ENCODE results near the gene ATXN7. TPM values are rescaled to one million over a fixed set of nuclear protein-coding genes. Genes with fewer than 3 reads are reported as not detected.

The ATXN7 gene
- total and polyA plus RNA-seq, 4 donors = 2.8 to 13.6 (median 5.6) TPM

DNA sequence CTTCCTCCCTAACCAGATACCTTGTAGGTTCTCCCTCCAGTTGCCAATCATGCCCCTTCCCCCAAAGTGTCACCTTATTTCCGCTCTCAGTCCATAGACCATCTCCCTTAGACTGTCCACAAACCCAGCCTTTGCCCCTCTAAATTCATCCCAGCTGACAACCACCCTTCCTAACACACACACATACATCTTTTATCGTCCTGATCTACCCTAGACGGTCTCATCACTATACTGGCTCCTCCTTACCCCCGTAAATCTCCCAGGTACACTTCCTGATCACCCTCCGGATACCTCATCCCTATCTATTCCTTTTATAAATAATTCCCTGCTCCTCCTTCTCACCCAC lies 890 bp upstream of the ATXN7 start:
- WGBS = 18% methylated on average over 5 of the region's 5 CpGs
- peaks cover 0 to 13% (median 11%) of the 10 kb centered on the region in 4 donors for H3K4me1 ChIP-seq (ENCODE audit: control insufficient read depth in 4 of 4, insufficient read depth in 4 of 4, low read length in 3 of 4)
- TF ChIP-seq HNF4A (conservative IDR thresholded peaks at IDR 0.05) (no peak), JUND (IDR thresholded peaks at IDR 0.05) (no peak), REST (IDR thresholded peaks at IDR 0.05) (no peak), TAF1 (conservative IDR thresholded peaks at IDR 0.05) (no peak), ATF3 (IDR thresholded peaks at IDR 0.05) (no peak)
- TF ChIP-seq, protein P1, sequence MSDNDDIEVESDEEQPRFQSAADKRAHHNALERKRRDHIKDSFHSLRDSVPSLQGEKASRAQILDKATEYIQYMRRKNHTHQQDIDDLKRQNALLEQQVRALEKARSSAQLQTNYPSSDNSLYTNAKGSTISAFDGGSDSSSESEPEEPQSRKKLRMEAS (IDR thresholded peaks at IDR 0.05) = no peak
- H3K9me3 ChIP-seq (ENCODE audit: control insufficient read depth in 4 of 4, low read length in 3 of 4) = no peaks in the 10 kb centered on the region
- no peak for DNase-seq (ENCODE audit: low spot score)
- H3K36me3 ChIP-seq (ENCODE audit: control insufficient read depth in 4 of 4, insufficient read depth in 3 of 4, low read depth in 1 of 4, low read length in 3 of 4) = no peaks in the 10 kb centered on the region
- peak overlapping the region; percentile 68 to 100 (median 72) for H3K4me3 ChIP-seq (ENCODE audit: low read depth in 1 of 3, low read length in 3 of 3)
- H3K9ac ChIP-seq (ENCODE audit: low read depth in 1 of 2, low read length in 2 of 2) = peak overlapping the region; percentile 69 to 78
- H3K27me3 ChIP-seq (ENCODE audit: control insufficient read depth in 4 of 4, insufficient read depth in 4 of 4, low read length in 3 of 4) = no peaks in the 10 kb centered on the region
- peak overlapping the region in 1 of 2 donors; percentile 94 for H3K27ac ChIP-seq (ENCODE audit: low read depth in 1 of 2, low read length in 2 of 2)

- Histone ChIP-seq H3K36me3 (ENCODE audit: control insufficient read depth in 4 of 4, insufficient read depth in 3 of 4, low read depth in 1 of 4, low read length in 3 of 4) (no peaks in the 10 kb centered on the region), H3K4me3 (ENCODE audit: low read depth in 1 of 3, low read length in 3 of 3) (peak overlapping the region; percentile 69 to 100 (median 81)), H3K9me3 (ENCODE audit: control insufficient read depth in 4 of 4, low read length in 3 of 4) (no peaks in the 10 kb centered on the region), H3K4me1 (ENCODE audit: control insufficient read depth in 4 of 4, insufficient read depth in 4 of 4, low read length in 3 of 4) (peaks cover 0 to 13% (median 11%) of the 10 kb centered on the region in 4 donors), H3K9ac (ENCODE audit: low read depth in 1 of 2, low read length in 2 of 2) (peak overlapping the region; percentile 45 to 86), H3K27ac (ENCODE audit: low read depth in 1 of 2, low read length in 2 of 2) (peak overlapping the region; percentile 81 to 82), H3K27me3 (ENCODE audit: control insufficient read depth in 4 of 4, insufficient read depth in 4 of 4, low read length in 3 of 4) (no peaks in the 10 kb centered on the region)
- peak; percentile 57 for DNase-seq (ENCODE audit: low spot score)
- WGBS = under 1% methylated on average over 93 of the region's 93 CpGs
- TF ChIP-seq SP1 (IDR thresholded peaks at IDR 0.05) = no peak
- no peak for TF ChIP-seq ZBTB33 (IDR thresholded peaks at IDR 0.05)
- TF ChIP-seq GABPA (IDR thresholded peaks at IDR 0.05 in 1 of 2, conservative IDR thresholded peaks at IDR 0.05 in 1 of 2) = no peak
- no peak for TF ChIP-seq FOXA2 (IDR thresholded peaks at IDR 0.05)
- TF ChIP-seq, protein P1 (IDR thresholded peaks at IDR 0.05) = no peak
- TF ChIP-seq RXRA (IDR thresholded peaks at IDR 0.05) = no peak
- TF ChIP-seq ATF3 (IDR thresholded peaks at IDR 0.05) = no peak
- TF ChIP-seq EGR1 (IDR thresholded peaks at IDR 0.05; ENCODE audit: low read depth in 2 of 2) = no peak
Measured at GRCh38 chr3:63864008-63864964, 619 bp downstream of the ATXN7 start.

All from liver (tissue), 9 donors.